ENCODE measurements around the gene UNC5A. TPM values are rescaled to one million over a fixed set of nuclear protein-coding genes. Genes with fewer than 3 reads are reported as not detected.

UNC5A gene
- total RNA-seq, 1 experiment from 2014 or later = 0.07 TPM

GRCh38 chr5:176769911-176770310 is 40.4 kb upstream of the UNC5A start:
- ATAC-seq = no peak
- Histone ChIP-seq H3K9ac (ENCODE audit: low read length) (no peak overlapping the region), H4K20me1 (ENCODE audit: low read length) (no peaks in the 10 kb centered on the region), H2AFZ (ENCODE audit: low read length) (no peak overlapping the region), H3K27me3 (ENCODE audit: low read length) (peaks cover 37% of the 10 kb centered on the region), H3K36me3 (ENCODE audit: low read depth, low read length) (no peaks in the 10 kb centered on the region), H3K27ac (ENCODE audit: low read length) (no peak overlapping the region), H3K9me3 (ENCODE audit: low read length) (no peaks in the 10 kb centered on the region; the same call in 1 of the 2 replicates), H3K4me3 (ENCODE audit: low read length) (no peak overlapping the region), H3K9me2 (replicated peaks; ENCODE audit: low read length) (no peaks in the 10 kb centered on the region), H3K79me2 (ENCODE audit: low read length) (no peaks in the 10 kb centered on the region), H3K4me1 (ENCODE audit: insufficient read depth, low read length) (no peaks in the 10 kb centered on the region), H3K4me2 (ENCODE audit: low read length) (no peak overlapping the region), H3F3A (ENCODE audit: low read length, unreplicated experiment) (no peaks in the 10 kb centered on the region)
- CTCF ChIA-PET = interaction anchor here (0.6 kb wide), 1 partner anchor 109 kb away, joined by 5 read pairs; no protein-coding TSS in a partner anchor
- no peak for DNase-seq
- TF ChIP-seq EZH2 (IDR thresholded peaks at IDR 0.05; ENCODE audit: low read length, unreplicated experiment) (no peak), EZH2phosphoT487 (IDR thresholded peaks at IDR 0.05; ENCODE audit: borderline replicate concordance, low read length) (no peak), CTCF (conservative IDR thresholded peaks at IDR 0.05; ENCODE audit: low read depth, low read length) (no peak)
- intact Hi-C loops (cut with micrococcal nuclease) = no loop called here
- BruUV-seq (replicated peaks) = no TSS peak
- POLR2A ChIA-PET (ENCODE audit: unreplicated experiment) = no interaction called here

- Histone ChIP-seq H3K4me3 (ENCODE audit: low read length) (no peak overlapping the region), H3F3A (ENCODE audit: low read length, unreplicated experiment) (no peaks in the 10 kb centered on the region), H3K27ac (ENCODE audit: low read length) (no peak overlapping the region), H3K36me3 (ENCODE audit: low read depth, low read length) (no peaks in the 10 kb centered on the region), H3K27me3 (ENCODE audit: low read length) (peaks cover 32% of the 10 kb centered on the region), H3K4me1 (ENCODE audit: insufficient read depth, low read length) (no peaks in the 10 kb centered on the region), H3K4me2 (ENCODE audit: low read length) (no peak overlapping the region), H3K9me2 (replicated peaks; ENCODE audit: low read length) (no peaks in the 10 kb centered on the region), H3K9ac (ENCODE audit: low read length) (no peak overlapping the region), H3K79me2 (ENCODE audit: low read length) (no peaks in the 10 kb centered on the region), H4K20me1 (ENCODE audit: low read length) (no peaks in the 10 kb centered on the region), H3K9me3 (ENCODE audit: low read length) (no peaks in the 10 kb centered on the region; the same call in 1 of the 2 replicates), H2AFZ (ENCODE audit: low read length) (no peak overlapping the region)
- no peak for DNase-seq
- no peak for ATAC-seq
- ChIA-PET CTCF (interaction anchor here (0.6 kb wide), 1 partner anchor 109 kb away, joined by 5 read pairs; no protein-coding TSS in a partner anchor), POLR2A (ENCODE audit: unreplicated experiment) (no interaction called here)
- intact Hi-C loops (cut with micrococcal nuclease) = no loop called here
- no peak for TF ChIP-seq CTCF (conservative IDR thresholded peaks at IDR 0.05; ENCODE audit: low read depth, low read length)
- TF ChIP-seq EZH2 (IDR thresholded peaks at IDR 0.05; ENCODE audit: low read length, unreplicated experiment) = no peak
- no peak for TF ChIP-seq EZH2phosphoT487 (IDR thresholded peaks at IDR 0.05; ENCODE audit: borderline replicate concordance, low read length)
- no TSS peak for BruUV-seq (replicated peaks)
These were observed 39.9 kb upstream of the UNC5A start for GRCh38 chr5:176770431-176770830.

- ChIA-PET CTCF (no interaction called here), POLR2A (ENCODE audit: unreplicated experiment) (no interaction called here)
- H3K9me3 ChIP-seq (ENCODE audit: low read length) = no peaks in the 10 kb centered on the region; the same call in 1 of the 2 replicates
- H3K79me2 ChIP-seq (ENCODE audit: low read length) = no peaks in the 10 kb centered on the region
- H3K36me3 ChIP-seq (ENCODE audit: low read depth, low read length) = no peaks in the 10 kb centered on the region
- no peak for ATAC-seq
- H3K9me2 ChIP-seq (replicated peaks; ENCODE audit: low read length) = no peaks in the 10 kb centered on the region
- BruUV-seq (replicated peaks) = no TSS peak
- H4K20me1 ChIP-seq (ENCODE audit: low read length) = no peaks in the 10 kb centered on the region
- TF ChIP-seq EZH2phosphoT487 (IDR thresholded peaks at IDR 0.05; ENCODE audit: borderline replicate concordance, low read length) = no peak
- no peak for TF ChIP-seq CTCF (conservative IDR thresholded peaks at IDR 0.05; ENCODE audit: low read depth, low read length)
- no peak for TF ChIP-seq EZH2 (IDR thresholded peaks at IDR 0.05; ENCODE audit: low read length, unreplicated experiment)
- DNase-seq = no peak
- no peaks in the 10 kb centered on the region for H3K4me1 ChIP-seq (ENCODE audit: insufficient read depth, low read length)
- intact Hi-C loops (cut with micrococcal nuclease) = no loop called here
- H3K27me3 ChIP-seq (ENCODE audit: low read length) = peaks cover 24% of the 10 kb centered on the region
- no peak overlapping the region for H3K27ac ChIP-seq (ENCODE audit: low read length)
- H3F3A ChIP-seq (ENCODE audit: low read length, unreplicated experiment) = no peaks in the 10 kb centered on the region
- no peak overlapping the region for H2AFZ ChIP-seq (ENCODE audit: low read length)
- no peak overlapping the region for H3K4me3 ChIP-seq (ENCODE audit: low read length)
- H3K4me2 ChIP-seq (ENCODE audit: low read length) = no peak overlapping the region
- H3K9ac ChIP-seq (ENCODE audit: low read length) = no peak overlapping the region
These were observed 39.1 kb upstream of the UNC5A start for GRCh38 chr5:176771102-176771845.

Data from PC-3 (cell line).